ENCODE measurements around the gene MACROD2.

The MACROD2 gene

DNA sequence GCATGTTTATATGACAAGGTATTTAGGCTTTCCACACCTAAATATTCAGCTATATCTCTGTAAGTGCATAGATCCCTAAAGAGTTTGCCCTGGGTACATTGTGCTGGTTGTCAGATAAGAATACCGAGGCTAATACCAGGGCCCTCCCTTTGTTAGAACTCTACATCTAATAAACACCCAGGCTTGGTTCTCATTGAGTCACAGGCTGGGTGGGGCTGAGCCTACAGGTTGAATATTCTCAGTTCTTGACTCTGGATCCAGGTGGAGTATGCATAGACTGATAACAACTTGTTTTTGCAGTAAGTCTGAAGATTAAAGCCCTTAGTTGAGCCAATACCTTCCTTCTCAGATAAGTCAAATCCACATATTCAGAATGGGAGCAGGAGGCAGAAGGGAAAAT lies 654.3 kb downstream of the MACROD2 start:
- DNase-seq (ENCODE audit: low spot score) = no peak

DNA sequence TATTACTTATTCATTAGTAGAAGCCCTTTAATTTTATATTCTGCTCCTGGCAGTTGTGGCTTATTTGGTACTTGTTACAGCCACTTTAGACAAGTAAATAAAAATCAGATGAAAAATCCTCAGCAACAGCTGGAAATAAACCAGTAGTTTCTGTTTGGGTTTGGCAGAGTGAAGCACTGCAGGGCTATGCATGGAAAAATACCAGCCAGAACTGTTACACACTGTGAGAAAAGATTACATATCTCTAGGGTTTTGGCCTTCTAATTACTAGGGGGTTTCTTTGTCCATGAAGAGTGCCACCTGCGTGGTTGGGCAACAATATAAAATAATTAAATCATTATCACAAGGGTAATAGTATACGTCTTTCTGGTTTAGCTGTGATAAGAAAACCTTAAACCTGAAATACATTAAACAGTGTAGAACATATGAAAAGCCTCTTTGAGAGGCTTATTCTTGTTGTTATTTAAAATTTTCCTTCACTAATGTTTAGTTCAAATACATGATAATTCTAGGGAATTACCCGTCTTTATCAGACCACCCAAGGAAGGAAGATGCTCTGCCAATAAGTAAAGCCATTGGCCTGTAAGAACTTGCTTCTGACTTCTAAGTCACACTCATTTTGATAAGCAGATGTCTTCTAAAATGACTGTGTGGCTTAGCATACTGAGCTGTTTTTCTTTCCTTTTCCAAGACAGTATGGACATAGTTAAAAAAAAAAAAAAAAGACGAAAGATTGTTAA lies 662.1 kb downstream of the MACROD2 start:
- DNase-seq (ENCODE audit: low spot score) = no peak

DNA sequence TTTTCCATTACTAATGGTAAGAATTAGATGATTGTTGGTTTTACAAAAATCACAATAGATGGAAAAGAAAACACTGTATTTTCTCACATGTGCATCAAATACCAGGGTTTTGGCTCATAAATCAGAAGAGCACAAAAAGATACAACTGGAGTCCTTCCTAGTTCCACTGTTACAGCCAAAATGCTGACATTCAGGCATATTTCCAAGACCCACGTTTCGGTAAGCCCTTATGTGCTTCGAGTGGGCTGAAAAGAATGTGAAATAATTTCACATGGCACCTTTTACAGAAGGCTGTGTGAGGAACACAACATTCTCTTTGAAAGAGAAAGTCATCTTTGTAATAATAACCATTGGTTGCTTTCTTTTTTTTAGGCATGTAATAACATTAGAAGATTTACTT lies 668.8 kb downstream of the MACROD2 start:
- DNase-seq (ENCODE audit: low spot score) = no peak

DNA sequence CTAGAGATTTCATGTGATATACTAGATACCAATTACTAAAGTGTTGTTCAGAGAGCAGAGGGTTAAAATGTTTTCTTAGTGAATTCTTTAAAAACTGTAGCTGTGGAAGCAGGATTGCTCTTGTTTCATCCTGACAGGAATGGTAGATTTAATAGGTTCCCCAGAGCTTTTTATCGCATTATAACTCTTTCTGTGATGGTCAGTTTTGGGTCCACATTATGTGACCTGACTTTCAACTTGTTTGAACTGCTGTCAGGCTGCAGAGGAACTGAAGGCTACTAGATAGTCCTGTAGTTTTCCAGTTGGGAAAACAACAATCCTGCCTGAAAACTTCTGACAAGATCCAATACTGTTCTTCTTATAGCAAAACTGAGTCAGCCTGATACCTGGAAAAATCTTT lies 671.4 kb downstream of the MACROD2 start:
- DNase-seq (ENCODE audit: low spot score) = no peak

DNA sequence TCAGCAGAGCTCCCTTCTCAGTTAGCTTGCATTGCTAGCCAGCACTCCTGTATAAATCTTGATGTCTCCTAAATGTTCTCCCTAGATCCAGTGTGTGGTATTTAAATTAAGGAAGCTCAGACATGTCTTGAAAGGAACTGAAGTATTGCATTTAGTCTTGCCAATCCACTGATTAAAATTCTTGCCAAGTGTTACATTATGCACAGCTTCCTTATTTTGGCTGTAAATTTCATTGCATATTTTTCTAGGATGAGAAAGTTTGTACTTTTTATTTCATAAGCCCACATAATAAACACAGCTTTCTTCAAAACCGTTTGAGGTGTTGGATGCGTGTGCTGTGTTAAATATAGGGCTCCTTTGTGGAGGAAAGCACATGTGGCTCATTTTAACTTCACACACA lies 671.9 kb downstream of the MACROD2 start:
- no peak for DNase-seq (ENCODE audit: low spot score)

DNA sequence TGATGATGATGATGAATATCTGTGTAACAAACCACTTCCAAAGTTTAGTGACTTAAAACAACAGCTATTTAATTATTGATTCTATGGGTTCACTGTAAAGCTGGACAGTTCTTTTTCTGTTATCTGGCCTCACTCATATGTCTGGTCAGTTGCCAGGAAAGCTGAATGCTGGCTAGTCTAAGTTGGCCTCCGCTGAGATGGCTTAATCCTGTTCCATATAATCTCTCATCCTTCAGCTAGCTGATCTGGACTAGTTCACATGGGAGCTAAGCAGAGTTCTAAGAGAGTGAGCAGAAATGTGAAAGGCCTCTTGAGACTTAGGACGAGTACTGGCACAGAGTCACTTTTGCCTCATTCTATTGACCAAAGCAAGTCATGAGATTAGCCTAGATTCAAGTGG lies 676.8 kb downstream of the MACROD2 start:
- DNase-seq (ENCODE audit: low spot score) = no peak

DNA sequence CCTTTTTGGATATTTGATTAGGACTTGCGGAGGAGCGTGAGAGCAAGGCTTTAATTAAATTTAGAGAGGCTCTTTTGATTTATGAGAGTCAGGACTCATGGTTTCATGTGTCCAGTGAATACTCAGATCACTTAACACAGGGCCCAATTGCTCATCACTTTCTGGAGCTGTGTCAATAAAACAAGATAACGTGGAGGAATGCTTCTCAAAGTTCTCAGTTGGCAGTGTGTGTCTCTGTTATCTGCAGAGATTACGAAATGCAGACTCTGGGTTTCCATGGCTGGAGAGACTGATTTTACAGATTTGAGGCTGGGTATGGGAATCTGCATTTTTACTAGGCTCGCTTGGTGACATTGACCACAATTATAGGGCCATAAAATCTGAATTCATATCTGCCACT lies 677.8 kb downstream of the MACROD2 start:
- no peak for DNase-seq (ENCODE audit: low spot score)

GRCh38 chr20:14677455-14677854 lies 682.1 kb downstream of the MACROD2 start:
- DNase-seq (ENCODE audit: low spot score) = no peak

- DNase-seq (ENCODE audit: low spot score) = no peak
Measured at GRCh38 chr20:14685183-14685582, 689.9 kb downstream of the MACROD2 start.

DNA sequence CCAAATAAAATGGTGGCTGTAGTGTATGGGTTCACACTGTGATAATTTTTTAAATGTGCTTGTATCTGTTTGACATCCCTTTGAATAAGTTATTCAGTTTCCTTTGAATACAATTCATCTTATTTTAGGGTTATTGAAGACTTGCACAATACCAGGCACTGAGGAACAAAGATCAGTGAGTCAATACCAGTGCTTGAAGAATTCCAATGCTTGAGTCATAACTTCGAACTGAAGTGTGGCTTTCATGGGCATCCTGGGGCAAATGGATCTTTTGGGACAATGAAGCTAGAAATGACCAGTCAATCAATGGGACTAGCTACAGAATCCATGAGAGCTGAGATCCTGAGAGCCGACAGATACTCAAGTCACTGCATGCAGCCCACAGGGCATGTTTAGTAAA lies 692.0 kb downstream of the MACROD2 start:
- DNase-seq (ENCODE audit: low spot score) = no peak

DNA sequence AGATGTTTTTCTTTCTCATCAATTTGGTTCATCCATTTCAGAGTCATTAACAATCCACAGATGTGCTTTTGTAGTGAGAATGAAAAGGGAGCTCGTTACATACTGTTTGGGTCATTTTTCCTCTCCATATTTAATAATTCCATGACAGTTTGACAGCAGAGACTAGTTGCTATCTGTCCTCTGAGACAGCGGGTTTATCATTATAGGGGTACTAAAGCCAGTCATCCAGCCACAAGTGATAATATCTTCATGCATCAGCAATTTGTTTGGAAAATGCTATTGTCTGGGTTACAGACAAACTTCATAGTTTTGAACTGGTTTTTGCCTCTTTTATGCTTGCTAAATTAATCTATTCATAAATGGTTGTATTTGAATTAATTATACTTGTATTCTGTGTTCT lies 692.7 kb downstream of the MACROD2 start:
- no peak for DNase-seq (ENCODE audit: low spot score)

GRCh38 chr20:14691994-14692393 lies 696.7 kb downstream of the MACROD2 start:
- DNase-seq (ENCODE audit: low spot score) = no peak

DNA sequence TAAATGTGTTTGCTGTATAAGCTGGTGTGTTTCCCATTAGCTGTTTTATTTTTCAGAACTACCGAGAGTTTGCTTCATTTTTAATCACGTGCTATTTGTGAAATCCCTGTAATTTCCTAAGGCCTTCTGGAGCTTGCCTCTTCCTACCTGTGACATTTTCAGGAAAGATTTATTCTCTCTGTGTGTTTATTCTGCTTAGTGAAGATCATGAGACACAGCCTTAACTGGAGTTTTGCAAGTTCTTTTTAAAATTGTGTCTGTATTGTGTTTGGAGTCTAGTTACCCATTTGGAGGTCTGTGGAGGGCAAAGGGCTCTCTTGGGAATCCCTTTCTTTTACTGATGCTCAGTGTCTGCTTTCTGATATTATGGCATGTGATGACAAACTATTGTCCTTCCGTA lies 701.2 kb downstream of the MACROD2 start:
- DNase-seq (ENCODE audit: low spot score) = no peak

DNA sequence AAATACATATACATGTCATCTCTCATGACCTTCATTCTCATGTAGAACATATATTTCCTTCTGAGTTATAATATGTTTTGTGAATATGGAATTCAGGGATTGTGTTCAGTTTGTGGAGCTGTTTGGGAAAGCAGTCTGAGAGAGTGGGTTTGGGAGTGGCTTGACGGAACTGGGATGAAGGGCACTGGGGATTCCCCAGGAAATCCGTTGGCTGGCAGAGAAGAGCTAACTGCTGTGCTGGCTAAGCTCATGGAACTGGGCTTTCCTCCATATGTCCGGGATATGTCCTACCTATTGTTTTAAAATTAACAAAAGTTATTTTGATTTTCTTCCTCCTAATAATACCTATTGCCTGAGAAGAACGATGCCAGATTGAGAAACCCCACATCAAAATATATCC lies 701.6 kb downstream of the MACROD2 start:
- no peak for DNase-seq (ENCODE audit: low spot score)

GRCh38 chr20:14698125-14698524 lies 702.8 kb downstream of the MACROD2 start:
- DNase-seq (ENCODE audit: low spot score) = no peak

GRCh38 chr20:14698605-14699373 lies 703.5 kb downstream of the MACROD2 start:
- DNase-seq (ENCODE audit: low spot score) = no peak

- DNase-seq (ENCODE audit: low spot score) = no peak
Measured at GRCh38 chr20:14700639-14700960, 705.3 kb downstream of the MACROD2 start.

GRCh38 chr20:14701326-14701725 lies 706.0 kb downstream of the MACROD2 start:
- DNase-seq (ENCODE audit: low spot score) = no peak

DNA sequence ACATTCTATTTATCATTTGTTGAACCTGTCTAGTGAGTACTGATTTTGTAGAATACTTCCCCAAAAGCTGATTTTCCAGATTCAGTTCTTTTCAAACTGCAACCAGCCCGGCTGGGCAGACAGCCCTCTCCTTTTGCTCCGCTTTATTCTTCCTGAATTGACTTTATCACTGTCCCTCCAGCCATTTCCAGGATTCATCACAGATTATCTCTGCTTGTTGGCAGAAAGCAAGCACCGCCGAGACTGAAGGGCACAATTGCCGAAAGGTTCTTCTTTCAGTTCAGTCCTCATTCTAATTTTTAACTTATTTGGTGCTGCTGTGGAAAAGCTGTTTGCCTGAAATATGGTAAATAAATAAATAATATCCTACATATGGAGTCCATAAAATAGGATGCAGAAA lies 711.2 kb downstream of the MACROD2 start:
- DNase-seq (ENCODE audit: low spot score) = no peak

GRCh38 chr20:14707026-14707680 lies 711.8 kb downstream of the MACROD2 start:
- DNase-seq (ENCODE audit: low spot score) = no peak

DNA sequence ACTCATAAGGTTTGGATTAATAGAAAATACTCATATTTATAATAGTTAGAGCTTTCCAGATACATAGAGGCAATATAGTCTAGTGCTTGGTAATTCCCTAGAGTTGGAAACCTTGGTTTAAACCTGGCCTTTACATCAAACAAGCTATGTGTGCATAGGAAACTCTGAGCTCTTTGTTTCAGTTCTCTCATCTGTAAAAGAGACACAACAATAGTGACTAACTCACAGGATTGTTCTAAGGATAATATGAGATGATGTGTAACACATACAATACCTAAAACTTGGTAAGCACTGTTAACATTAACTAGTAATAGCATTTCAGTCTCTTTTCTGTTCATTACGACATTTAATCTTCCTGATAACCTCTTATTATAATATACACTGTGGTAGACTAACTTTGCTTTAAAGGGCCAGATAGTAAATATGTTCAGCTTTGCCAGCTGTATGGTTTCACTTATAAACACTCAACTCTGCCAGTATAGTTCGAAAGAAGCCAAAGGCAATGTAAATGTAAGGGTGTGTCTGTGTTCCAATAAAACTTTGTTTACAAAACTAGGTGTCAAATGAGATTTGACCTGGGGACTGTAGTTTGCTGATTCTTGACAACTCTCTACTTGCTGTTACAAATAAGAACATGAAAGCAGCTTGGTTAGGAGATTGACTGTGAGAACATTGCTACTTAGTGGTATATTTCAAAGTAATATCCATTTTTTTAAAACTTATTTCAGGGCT lies 712.7 kb downstream of the MACROD2 start:
- no peak for DNase-seq (ENCODE audit: low spot score)

DNA sequence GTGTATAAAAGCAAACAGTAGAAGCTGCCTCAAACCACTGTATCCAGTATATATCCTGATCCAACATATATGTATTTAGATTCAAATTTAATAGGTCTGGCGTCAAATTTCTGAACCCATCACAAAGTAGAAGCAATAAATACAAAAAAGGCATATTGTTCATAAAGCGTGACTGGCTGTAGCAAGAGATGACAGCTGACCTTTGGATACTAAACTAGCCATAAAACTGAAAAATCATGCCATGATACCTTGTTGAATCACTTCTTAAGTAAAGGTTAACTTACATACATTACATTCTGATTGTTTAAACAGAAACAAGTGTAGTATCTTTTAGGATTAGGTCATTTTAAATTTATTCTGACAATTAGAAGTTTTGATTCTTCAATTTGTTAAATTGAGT lies 714.1 kb downstream of the MACROD2 start:
- no peak for DNase-seq (ENCODE audit: low spot score)

DNA sequence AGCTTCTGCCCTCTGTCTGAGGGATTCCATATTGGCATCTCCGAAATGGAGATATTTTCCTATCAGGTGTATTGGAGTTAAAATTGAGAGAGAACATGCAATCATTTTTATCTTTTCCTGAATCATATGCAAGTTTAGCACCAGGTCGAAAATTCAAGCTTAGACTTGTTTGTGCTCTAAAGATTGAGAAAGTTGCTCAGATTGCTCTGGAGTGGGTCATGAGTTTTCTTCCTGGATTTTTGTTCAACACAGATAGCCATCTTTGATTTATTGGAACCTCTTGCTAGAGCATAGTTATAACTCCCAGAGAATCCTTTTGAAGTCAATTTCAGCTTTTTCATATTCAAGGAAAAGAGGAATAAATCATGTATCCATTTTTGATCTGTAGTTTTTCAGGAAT lies 715.6 kb downstream of the MACROD2 start:
- no peak for DNase-seq (ENCODE audit: low spot score)
